VCaP (cell line): ENCODE measurements around the gene NPTXR.

ENCODE experiments used
- H3K27ac ChIP-seq: fragments of 450-650 bp; 2 replicates; pipeline ENCODE4 v1.5.1; 2017
- CTCF ChIP-seq: fragments of 450-650 bp; conservative IDR thresholded peaks from 2 replicates; pipeline ENCODE4 v1.5.1; 2017; ENCODE audit warnings: mild to moderate bottlenecking, moderate library complexity

NPTXR gene

GRCh38 chr22:38879961-38880360 is 36.1 kb upstream of the NPTXR start:
- no peak overlapping the region for H3K27ac ChIP-seq
- no peak for TF ChIP-seq CTCF

GRCh38 chr22:38879108-38879729 is 35.4 kb upstream of the NPTXR start:
- no peak overlapping the region for H3K27ac ChIP-seq
- no peak for TF ChIP-seq CTCF

- TF ChIP-seq CTCF: no peak
- no peak overlapping the region for H3K27ac ChIP-seq
These were observed 34.2 kb upstream of the NPTXR start for GRCh38 chr22:38878001-38878400.

GRCh38 chr22:38874529-38875222 is 30.8 kb upstream of the NPTXR start:
- no peak for TF ChIP-seq CTCF
- no peak overlapping the region for H3K27ac ChIP-seq

- H3K27ac ChIP-seq: peak overlapping the region; percentile 98
- TF ChIP-seq CTCF: no peak
These were observed 29.9 kb upstream of the NPTXR start for GRCh38 chr22:38873469-38874411.

- TF ChIP-seq CTCF: no peak
- H3K27ac ChIP-seq: peak overlapping the region; percentile 98
These were observed 29.0 kb upstream of the NPTXR start for GRCh38 chr22:38872831-38873248.

GRCh38 chr22:38872172-38872830 is 28.5 kb upstream of the NPTXR start, which contains the start of gene CBX6:
Gene CBX6, minus strand, starts transcription at chr22:38872216. Its CDS starts 26 bp downstream, at chr22:38872190.
- no peak for TF ChIP-seq CTCF
- peak within 1 kb of the TSS; percentile 98 for H3K27ac ChIP-seq
